B cell (primary cell): ENCODE results near the gene NF2. TPM values are rescaled to one million over a fixed set of nuclear protein-coding genes. Genes with fewer than 3 reads are reported as not detected.

Experiments
- ATAC-seq: fragments of 200-7000 bp; cut with Tn5 transposase; one replicate; pipeline ENCODE4 v1.10.0; 2021; ENCODE audit warnings: low read depth, mild to moderate bottlenecking, moderate number of reproducible peaks, moderate library complexity
- CTCF ChIA-PET: fragments of 350-600 bp; sonication (Branson Sonifier 250); formaldehyde crosslinking; loops from one replicate; lab custom pipeline; 2021; ENCODE audit warnings: antibody characterized with exemption, inconsistent platforms; lab: Charles Lee
- POLR2A ChIA-PET: fragments of 350-600 bp; sonication (Branson Sonifier 250); formaldehyde crosslinking; loops from one replicate; lab custom pipeline; 2021; ENCODE audit warnings: antibody characterized with exemption; lab: Charles Lee
- DNase-seq: peaks from one replicate; pipeline ENCODE4 v3.0.0; 2013
- H2AFZ ChIP-seq: 2 replicates; pipeline ENCODE4 v1.6.1; 2012; ENCODE audit warnings: mild to moderate bottlenecking, low read depth, low read length; ENCODE audit not compliant: insufficient read depth, poor library complexity, severe bottlenecking
- H3K27ac ChIP-seq, 2 donors: 1 replicate in 1 of 2; 2 replicates in 1 of 2; pipeline ENCODE4 v1.5.1; 2012 to 2013; ENCODE audit warnings: low read length in 2 of 2, mild to moderate bottlenecking in 2 of 2, moderate library complexity in 1 of 2
- H3K27me3 ChIP-seq, 4 experiments: fragments of 200-600 bp in 1 of 4; sonication (generic) in 1 of 4; replicated peaks in 1 of 4; 1 replicate in 2 of 4; 2 replicates in 2 of 4; pipeline versions ENCODE4 v1.6.1 to v1.7.0; 2013 to 2016; ENCODE audit warnings: low read length in 3 of 4, mild to moderate bottlenecking in 2 of 4, mixed read lengths in 1 of 4, moderate library complexity in 1 of 4; ENCODE audit not compliant: insufficient read depth in 4 of 4, control insufficient read depth in 3 of 4; ENCODE audit errors: control extremely low read depth in 1 of 4
- H3K36me3 ChIP-seq, 2 experiments: replicated peaks in 1 of 2; 1 replicate in 1 of 2; 2 replicates in 1 of 2; pipeline versions ENCODE4 v1.6.1 to v1.7.1; 2013; ENCODE audit warnings: low read length in 1 of 2; ENCODE audit not compliant: insufficient read depth in 2 of 2, control insufficient read depth in 1 of 2; ENCODE audit errors: control extremely low read depth in 1 of 2, extremely low read depth in 1 of 2
- H3K4me1 ChIP-seq, 2 donors: fragments of 200-600 bp in 1 of 2; sonication (generic) in 1 of 2; 1 replicate in 1 of 2; 2 replicates in 1 of 2; pipeline versions ENCODE4 v1.5.1 to v1.6.1; 2013 to 2017; ENCODE audit warnings: low read length in 2 of 2; ENCODE audit not compliant: control insufficient read depth in 2 of 2, insufficient read depth in 2 of 2
- H3K4me2 ChIP-seq: replicated peaks from 2 replicates; pipeline ENCODE3; 2012; ENCODE audit warnings: mild to moderate bottlenecking, low read depth, low read length; ENCODE audit not compliant: poor library complexity, severe bottlenecking
- H3K4me3 ChIP-seq, 5 experiments: fragments of 200-600 bp in 1 of 5; sonication (generic) in 1 of 5; 1 replicate in 3 of 5; 2 replicates in 2 of 5; pipeline versions ENCODE4 v1.5.1 to v1.7.0; 2011 to 2016; ENCODE audit warnings: low read length in 4 of 5, mild to moderate bottlenecking in 4 of 5, low read depth in 2 of 5, control low read depth in 1 of 5, moderate library complexity in 1 of 5; ENCODE audit not compliant: insufficient read depth in 1 of 5; ENCODE audit errors: control extremely low read depth in 1 of 5, extremely low read depth in 1 of 5
- H3K79me2 ChIP-seq: fragments of 200-600 bp; sonication (generic); one replicate; pipeline ENCODE4 v1.6.0; 2016; ENCODE audit warnings: low read length; ENCODE audit not compliant: control insufficient read depth, insufficient read depth
- H3K9ac ChIP-seq: fragments of 200-600 bp; sonication (generic); 2 replicates; pipeline ENCODE4 v1.6.1; 2017; ENCODE audit warnings: mild to moderate bottlenecking, low read length, moderate library complexity
- H3K9me3 ChIP-seq, 3 donors: one replicate each; pipeline versions ENCODE4 v1.6.1 to v1.7.1; 2013; ENCODE audit warnings: low read length in 2 of 3; ENCODE audit not compliant: control insufficient read depth in 2 of 3, insufficient read depth in 1 of 3; ENCODE audit errors: control extremely low read depth in 1 of 3
- H4K20me1 ChIP-seq: 2 replicates; pipeline ENCODE4 v1.6.0; 2012; ENCODE audit warnings: mild to moderate bottlenecking, low read length; ENCODE audit not compliant: insufficient read depth, control insufficient read depth, poor library complexity, severe bottlenecking
- H3K27ac Mint-ChIP-seq: one replicate; pipeline ENCODE4 v1.8.0; 2021; ENCODE audit warnings: mixed read lengths
- H3K27me3 Mint-ChIP-seq: one replicate; pipeline ENCODE4 v1.8.0; 2021; ENCODE audit warnings: mixed read lengths
- H3K4me1 Mint-ChIP-seq: one replicate; pipeline ENCODE4 v1.8.0; 2021; ENCODE audit warnings: mixed read lengths
- H3K4me3 Mint-ChIP-seq: one replicate; pipeline ENCODE4 v1.8.0; 2021; ENCODE audit warnings: mixed read lengths
- H3K9me3 Mint-ChIP-seq: one replicate; pipeline ENCODE4 v1.8.0; 2022; ENCODE audit warnings: mixed read lengths; ENCODE audit not compliant: insufficient read depth
- EZH2 ChIP-seq: IDR thresholded peaks from 2 replicates; pipeline ENCODE4 v1.6.1; 2012; ENCODE audit warnings: borderline replicate concordance, low read depth, mild to moderate bottlenecking, moderate library complexity, low read length; ENCODE audit not compliant: insufficient read depth, poor library complexity, severe bottlenecking
- WGBS: methylation state at CpG from one replicate; pipeline ENCODE4 v1.1.5; 2013; ENCODE audit warnings: missing lambda C conversion rate; ENCODE audit not compliant: insufficient coverage; 5-methylcytosine and 5-hydroxymethylcytosine counted together
- intact Hi-C: fragments of 100-400 bp; cut with micrococcal nuclease; formaldehyde crosslinking; loops from one replicate; pipeline ENCODE4 v1.10.0; 2022
- polyA plus RNA-seq: library from polyadenylated mRNA; depleted of rRNA; stranded (reverse); fragments of >200 nt; gene quantifications from 2 replicates; pipeline ENCODE4 v1.2.3, GENCODE V29; 2012
- total RNA-seq, 2 donors: library from RNA; stranded (reverse); fragments of 120-200 nt in 1 of 2; gene quantifications; 1 replicate in 1 of 2; 2 replicates in 1 of 2; pipeline versions ENCODE4 v1.2.3 to v1.2.4, GENCODE V29; 2013 to 2022
- TF ChIP-seq, protein P1 (sequence below): fragments of 200-600 bp; IDR thresholded peaks from one replicate; pipeline ENCODE4 v1.8.0; 2022; ENCODE audit warnings: antibody characterized with exemption, mild to moderate bottlenecking

NF2 gene
- total and polyA plus RNA-seq, 2 donors (not counting 1 experiment from before 2014, with no cell fraction given) = 9.4 to 26.6 TPM

DNA sequence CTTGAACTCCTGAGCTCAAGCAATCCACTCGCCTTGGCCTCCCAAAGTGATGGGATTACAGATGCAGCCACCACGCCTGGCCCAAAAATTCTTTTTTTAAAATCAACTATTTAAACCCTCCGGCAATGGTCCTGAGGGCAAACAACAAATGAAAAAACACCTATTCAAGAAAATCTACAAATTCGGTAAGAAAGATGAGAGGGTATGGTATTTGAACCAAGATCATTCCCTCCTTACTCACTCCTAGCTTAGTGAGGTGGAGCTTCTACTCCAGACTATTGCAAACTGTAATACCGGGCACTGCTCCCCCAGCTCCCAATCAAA is 2.1 kb downstream of the NF2 start:
- Mint-ChIP-seq H3K27ac (no peak overlapping the region), H3K4me1 (peaks cover 25% of the 10 kb centered on the region), H3K4me3 (no peak overlapping the region), H3K27me3 (no peaks in the 10 kb centered on the region), H3K9me3 (no peaks in the 10 kb centered on the region)
- peaks cover 30% of the 10 kb centered on the region for H4K20me1 ChIP-seq
- H3K79me2 ChIP-seq = peaks cover 68% of the 10 kb centered on the region
- no peaks in the 10 kb centered on the region for H3K9me3 ChIP-seq
- no peak overlapping the region for H3K4me2 ChIP-seq
- H3K4me1 ChIP-seq = peaks cover 9 to 15% of the 10 kb centered on the region in 2 donors
- no peak overlapping the region for H2AFZ ChIP-seq
- POLR2A ChIA-PET = no interaction called here
- CTCF ChIA-PET = interaction anchor here (4.4 kb wide), 1 partner anchor 21 kb away, joined by 20 read pairs; no protein-coding TSS in a partner anchor
- ATAC-seq (no peak), DNase-seq (no peak)
- H3K27me3 ChIP-seq = no peaks in the 10 kb centered on the region
- intact Hi-C loops = no loop called here
- H3K9ac ChIP-seq = no peak overlapping the region
- WGBS = 100% methylated on average over 1 of the region's 5 CpGs
- TF ChIP-seq EZH2 = no peak
- H3K36me3 ChIP-seq = peaks cover 0 to 3% of the 10 kb centered on the region in 2 experiments
- no peak overlapping the region for H3K4me3 ChIP-seq
- H3K27ac ChIP-seq = no peak overlapping the region

DNA sequence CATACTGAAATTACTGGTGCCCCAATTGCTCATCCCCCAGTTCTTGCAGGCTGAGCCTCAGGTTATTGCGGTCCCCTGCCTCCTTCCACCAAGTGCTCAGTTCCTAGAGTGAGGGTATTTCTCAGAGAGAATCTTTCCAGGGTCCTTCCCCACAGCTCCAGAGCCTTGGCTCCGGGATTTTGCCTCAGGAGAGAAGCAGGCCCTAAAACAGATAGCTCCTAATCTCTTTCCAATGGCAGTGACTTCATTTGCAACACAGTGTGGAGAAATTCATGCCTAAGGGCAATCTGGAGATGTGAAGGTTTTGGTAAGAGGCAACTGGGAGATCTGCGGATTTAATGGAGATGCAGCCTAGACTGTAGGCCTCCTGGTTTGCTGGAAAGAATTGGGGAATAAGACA is 2.9 kb downstream of the NF2 start:
- intact Hi-C loops = no loop called here
- WGBS = 100% methylated on average over 1 of the region's 3 CpGs
- CTCF ChIA-PET = interaction anchor here (4.4 kb wide), 1 partner anchor 20 kb away, joined by 20 read pairs; no protein-coding TSS in a partner anchor

More for the DNA sequence above, 2.9 kb downstream of the NF2 start:
- Mint-ChIP-seq H3K4me1 (peaks cover 25% of the 10 kb centered on the region), H3K27me3 (no peaks in the 10 kb centered on the region), H3K27ac (no peak overlapping the region), H3K9me3 (no peaks in the 10 kb centered on the region), H3K4me3 (no peak overlapping the region)
- DNase-seq = no peak
- Histone ChIP-seq H3K4me3 (no peak overlapping the region), H3K9me3 (no peaks in the 10 kb centered on the region), H3K4me2 (no peak overlapping the region), H3K4me1 (peaks cover 9 to 15% of the 10 kb centered on the region in 2 donors), H3K36me3 (peaks cover 0 to 3% of the 10 kb centered on the region in 2 experiments), H3K27me3 (no peaks in the 10 kb centered on the region), H4K20me1 (peaks cover 30% of the 10 kb centered on the region), H2AFZ (no peak overlapping the region), H3K9ac (no peak overlapping the region), H3K79me2 (peaks cover 76% of the 10 kb centered on the region), H3K27ac (no peak overlapping the region)
- TF ChIP-seq, protein P1, sequence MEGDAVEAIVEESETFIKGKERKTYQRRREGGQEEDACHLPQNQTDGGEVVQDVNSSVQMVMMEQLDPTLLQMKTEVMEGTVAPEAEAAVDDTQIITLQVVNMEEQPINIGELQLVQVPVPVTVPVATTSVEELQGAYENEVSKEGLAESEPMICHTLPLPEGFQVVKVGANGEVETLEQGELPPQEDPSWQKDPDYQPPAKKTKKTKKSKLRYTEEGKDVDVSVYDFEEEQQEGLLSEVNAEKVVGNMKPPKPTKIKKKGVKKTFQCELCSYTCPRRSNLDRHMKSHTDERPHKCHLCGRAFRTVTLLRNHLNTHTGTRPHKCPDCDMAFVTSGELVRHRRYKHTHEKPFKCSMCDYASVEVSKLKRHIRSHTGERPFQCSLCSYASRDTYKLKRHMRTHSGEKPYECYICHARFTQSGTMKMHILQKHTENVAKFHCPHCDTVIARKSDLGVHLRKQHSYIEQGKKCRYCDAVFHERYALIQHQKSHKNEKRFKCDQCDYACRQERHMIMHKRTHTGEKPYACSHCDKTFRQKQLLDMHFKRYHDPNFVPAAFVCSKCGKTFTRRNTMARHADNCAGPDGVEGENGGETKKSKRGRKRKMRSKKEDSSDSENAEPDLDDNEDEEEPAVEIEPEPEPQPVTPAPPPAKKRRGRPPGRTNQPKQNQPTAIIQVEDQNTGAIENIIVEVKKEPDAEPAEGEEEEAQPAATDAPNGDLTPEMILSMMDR = no peak
- ATAC-seq = no peak
- POLR2A ChIA-PET = interaction anchor here (0.6 kb wide), 1 partner anchor 793 kb away, joined by 13 read pairs; no protein-coding TSS in a partner anchor
